OCI-LY3 (cell line): ENCODE data around the gene DBNDD1.

Experiments used
- EZH2phosphoT487 ChIP-seq: fragments of 200-600 bp; shearing (Covaris generic); IDR thresholded peaks from 2 replicates; pipeline ENCODE4 v1.6.1; 2018; ENCODE audit warnings: antibody characterized with exemption, mixed run types, low read depth
- TF ChIP-seq, protein P1 (sequence below): fragments of 200-600, 300-600 bp; sonication (generic); IDR thresholded peaks from 2 replicates; pipeline ENCODE4 v1.5.1; 2014; ENCODE audit warnings: antibody characterized with exemption, low read length, low read depth

DNA sequence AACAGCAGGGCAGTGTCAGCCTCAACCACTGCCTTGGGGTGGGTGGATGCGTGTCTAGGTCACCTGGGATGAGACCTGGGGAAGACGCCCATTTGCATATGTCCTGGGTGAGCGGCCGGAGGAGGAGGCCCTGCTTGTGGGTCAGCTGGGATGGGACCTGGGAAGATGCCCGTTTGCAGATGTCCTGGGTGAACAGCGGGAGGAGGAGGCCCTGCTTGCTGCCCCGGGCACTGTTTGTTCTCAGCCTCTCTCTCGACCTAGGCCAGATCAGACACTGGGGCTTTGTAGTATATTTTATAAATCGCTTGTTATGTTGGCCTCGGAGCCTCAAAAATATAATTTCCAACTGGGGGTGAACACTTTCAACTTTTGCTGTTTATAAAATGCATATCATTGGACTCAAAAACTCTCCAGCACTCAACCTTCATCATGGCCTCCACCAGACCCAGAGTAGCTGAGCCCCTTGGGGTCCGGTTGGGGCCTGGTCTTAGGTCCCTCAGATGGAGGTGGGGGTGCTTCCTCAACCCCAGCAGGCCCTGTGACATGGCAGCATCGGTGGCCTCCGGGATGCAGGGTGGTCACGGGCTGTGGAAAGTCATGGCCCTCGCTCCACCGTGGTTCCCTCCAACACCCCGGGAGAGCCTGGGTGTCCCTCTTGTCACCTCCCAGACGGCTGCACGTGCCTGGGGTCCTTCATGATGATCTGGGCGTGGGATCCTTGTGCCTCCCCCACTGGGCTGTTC, 17.3 kb downstream of the DBNDD1 start:
- TF ChIP-seq, protein P1, sequence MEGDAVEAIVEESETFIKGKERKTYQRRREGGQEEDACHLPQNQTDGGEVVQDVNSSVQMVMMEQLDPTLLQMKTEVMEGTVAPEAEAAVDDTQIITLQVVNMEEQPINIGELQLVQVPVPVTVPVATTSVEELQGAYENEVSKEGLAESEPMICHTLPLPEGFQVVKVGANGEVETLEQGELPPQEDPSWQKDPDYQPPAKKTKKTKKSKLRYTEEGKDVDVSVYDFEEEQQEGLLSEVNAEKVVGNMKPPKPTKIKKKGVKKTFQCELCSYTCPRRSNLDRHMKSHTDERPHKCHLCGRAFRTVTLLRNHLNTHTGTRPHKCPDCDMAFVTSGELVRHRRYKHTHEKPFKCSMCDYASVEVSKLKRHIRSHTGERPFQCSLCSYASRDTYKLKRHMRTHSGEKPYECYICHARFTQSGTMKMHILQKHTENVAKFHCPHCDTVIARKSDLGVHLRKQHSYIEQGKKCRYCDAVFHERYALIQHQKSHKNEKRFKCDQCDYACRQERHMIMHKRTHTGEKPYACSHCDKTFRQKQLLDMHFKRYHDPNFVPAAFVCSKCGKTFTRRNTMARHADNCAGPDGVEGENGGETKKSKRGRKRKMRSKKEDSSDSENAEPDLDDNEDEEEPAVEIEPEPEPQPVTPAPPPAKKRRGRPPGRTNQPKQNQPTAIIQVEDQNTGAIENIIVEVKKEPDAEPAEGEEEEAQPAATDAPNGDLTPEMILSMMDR, result no peak
- TF ChIP-seq EZH2phosphoT487, result no peak
